ENCODE data around the gene STX4. TPM values are rescaled to one million over a fixed set of nuclear protein-coding genes. Genes with fewer than 3 reads are reported as not detected.

The STX4 gene
- total RNA-seq, 4 donors from 2014 or later: 50.8 to 163 (median 79.7) TPM

DNA sequence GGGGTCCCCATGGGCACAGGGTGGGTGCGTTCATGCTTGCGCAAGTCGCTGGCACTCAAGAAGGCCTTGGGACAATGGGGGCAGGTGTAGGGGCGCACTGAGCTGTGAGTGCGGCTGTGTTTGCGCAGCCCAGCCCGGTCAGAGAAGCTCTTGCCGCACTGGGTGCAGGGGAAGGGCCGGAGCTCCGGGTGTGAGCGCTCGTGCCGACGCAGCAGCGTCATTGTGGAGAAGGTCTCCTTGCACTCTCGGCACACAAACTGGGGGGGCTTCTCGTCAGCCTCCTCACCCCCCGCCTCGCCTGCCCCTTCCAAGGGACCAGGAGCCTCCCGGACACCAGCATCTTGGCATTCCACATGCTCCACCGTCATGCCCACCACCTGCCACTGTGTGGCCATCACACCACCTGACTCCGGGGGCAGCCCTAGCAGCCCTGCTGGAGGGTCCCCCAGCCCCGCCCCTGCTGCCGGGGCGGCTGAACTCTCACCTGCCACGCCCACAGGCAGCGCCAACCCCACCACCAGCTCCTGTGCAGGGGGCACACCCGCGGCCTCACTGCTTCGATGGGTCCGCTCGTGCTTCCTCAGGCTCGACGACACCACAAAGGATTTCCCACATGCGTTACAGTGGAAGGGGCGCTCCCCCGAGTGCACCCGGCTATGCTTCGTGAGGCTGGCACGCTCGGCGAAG, 27.9 kb downstream of the STX4 start:
- H3K36me3 ChIP-seq: peaks cover 0 to 15% (median 6%) of the 10 kb centered on the region in 4 donors
- no peak overlapping the region for H3K27ac ChIP-seq
- in situ Hi-C loops (cut with MboI; ENCODE audit: low pct_ligation_motif_present in 1 of 4, low pct_unique_long_range_greater_than_20kb in 1 of 4, low sequenced_read_pairs in 3 of 4): no loop called here
- DNase-seq: no peak
- intact Hi-C loops (cut with DNase I; ENCODE audit: low total_unique reads): no loop called here
- WGBS, 2 donors (ENCODE audit: low coverage in 1 of 2): 93 to 100% methylated on average over 4 to 36 of the region's 42 CpGs
- H3K4me3 ChIP-seq: no peak overlapping the region
- peaks cover 0 to 11% (median 4%) of the 10 kb centered on the region in 4 donors for H3K4me1 ChIP-seq
- no peaks in the 10 kb centered on the region for H3K27me3 ChIP-seq
- no peaks in the 10 kb centered on the region for H3K9me3 ChIP-seq
- no peak for TF ChIP-seq POLR2A (IDR thresholded peaks at IDR 0.05)
- TF ChIP-seq CTCF (IDR thresholded peaks at IDR 0.05): no peak
- no peak for TF ChIP-seq EP300 (IDR thresholded peaks at IDR 0.05; ENCODE audit: low read depth)
- no peak for TF ChIP-seq POLR2AphosphoS5 (IDR thresholded peaks at IDR 0.05)

DNA sequence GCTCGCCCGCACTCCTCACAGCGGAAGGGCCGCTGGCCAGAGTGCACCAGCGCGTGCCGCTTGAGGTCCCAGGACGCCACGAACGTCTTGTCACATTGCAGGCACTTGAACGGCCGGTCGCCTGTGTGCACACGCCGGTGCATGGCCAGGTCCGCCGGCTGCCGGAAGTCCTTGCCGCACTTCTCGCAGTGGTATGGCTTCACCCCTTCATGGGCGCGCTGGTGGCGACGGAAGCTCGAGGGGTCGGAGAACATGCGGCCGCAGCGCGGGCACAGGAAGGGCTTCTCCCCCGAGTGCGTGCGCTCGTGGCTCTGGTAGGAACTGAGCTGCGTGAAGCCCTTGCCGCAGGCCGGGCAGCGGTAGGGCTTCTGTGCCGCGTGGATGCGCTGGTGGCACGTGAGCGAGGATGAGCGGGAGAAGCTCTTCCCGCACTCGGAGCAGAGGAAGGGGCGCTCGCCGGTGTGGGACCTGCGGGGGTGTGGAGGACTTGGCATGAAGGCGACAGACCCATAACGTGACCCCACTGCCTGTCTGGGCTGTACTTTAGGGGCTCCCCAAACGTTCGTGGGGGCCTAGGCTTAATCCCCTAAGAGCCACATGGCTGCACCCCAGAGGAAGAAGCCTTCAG, 28.6 kb downstream of the STX4 start:
- in situ Hi-C loops (cut with MboI; ENCODE audit: low pct_ligation_motif_present in 1 of 4, low pct_unique_long_range_greater_than_20kb in 1 of 4, low sequenced_read_pairs in 3 of 4) (no loop called here), intact Hi-C loops (cut with DNase I; ENCODE audit: low total_unique reads) (no loop called here)
- Histone ChIP-seq H3K9me3 (no peaks in the 10 kb centered on the region), H3K4me3 (no peak overlapping the region), H3K27ac (no peak overlapping the region), H3K27me3 (no peaks in the 10 kb centered on the region), H3K4me1 (peaks cover 0 to 11% (median 4%) of the 10 kb centered on the region in 4 donors), H3K36me3 (peaks cover 0 to 15% (median 6%) of the 10 kb centered on the region in 4 donors)
- WGBS, 2 donors (ENCODE audit: low coverage in 1 of 2): 96% methylated on average over 45 of the region's 54 CpGs; no CpG with 5 or more reads in 1 of the 2 donors
- no peak for TF ChIP-seq POLR2A (IDR thresholded peaks at IDR 0.05)
- DNase-seq: no peak

GRCh38 chr16:31063495-31063842, 30.1 kb downstream of the STX4 start:
- Histone ChIP-seq H3K27ac (peak overlapping the region in 1 of 4 donors; percentile 66), H3K4me3 (no peak overlapping the region), H3K9me3 (no peaks in the 10 kb centered on the region), H3K36me3 (peaks cover 0 to 15% (median 6%) of the 10 kb centered on the region in 4 donors), H3K27me3 (no peaks in the 10 kb centered on the region), H3K4me1 (peaks cover 0 to 11% (median 4%) of the 10 kb centered on the region in 4 donors)
- 90 to 98% methylated on average over 2 to 9 of the region's 9 CpGs for WGBS, 2 donors (ENCODE audit: low coverage in 1 of 2)
- intact Hi-C loops (cut with DNase I; ENCODE audit: low total_unique reads) (no loop called here), in situ Hi-C loops (cut with MboI; ENCODE audit: low pct_ligation_motif_present in 1 of 4, low pct_unique_long_range_greater_than_20kb in 1 of 4, low sequenced_read_pairs in 3 of 4) (no loop called here)
- no peak for DNase-seq
- TF ChIP-seq EP300 (IDR thresholded peaks at IDR 0.05; ENCODE audit: low read depth): no peak
- TF ChIP-seq CTCF (IDR thresholded peaks at IDR 0.05): no peak
- TF ChIP-seq POLR2A (IDR thresholded peaks at IDR 0.05): no peak
- TF ChIP-seq POLR2AphosphoS5 (IDR thresholded peaks at IDR 0.05): no peak

DNA sequence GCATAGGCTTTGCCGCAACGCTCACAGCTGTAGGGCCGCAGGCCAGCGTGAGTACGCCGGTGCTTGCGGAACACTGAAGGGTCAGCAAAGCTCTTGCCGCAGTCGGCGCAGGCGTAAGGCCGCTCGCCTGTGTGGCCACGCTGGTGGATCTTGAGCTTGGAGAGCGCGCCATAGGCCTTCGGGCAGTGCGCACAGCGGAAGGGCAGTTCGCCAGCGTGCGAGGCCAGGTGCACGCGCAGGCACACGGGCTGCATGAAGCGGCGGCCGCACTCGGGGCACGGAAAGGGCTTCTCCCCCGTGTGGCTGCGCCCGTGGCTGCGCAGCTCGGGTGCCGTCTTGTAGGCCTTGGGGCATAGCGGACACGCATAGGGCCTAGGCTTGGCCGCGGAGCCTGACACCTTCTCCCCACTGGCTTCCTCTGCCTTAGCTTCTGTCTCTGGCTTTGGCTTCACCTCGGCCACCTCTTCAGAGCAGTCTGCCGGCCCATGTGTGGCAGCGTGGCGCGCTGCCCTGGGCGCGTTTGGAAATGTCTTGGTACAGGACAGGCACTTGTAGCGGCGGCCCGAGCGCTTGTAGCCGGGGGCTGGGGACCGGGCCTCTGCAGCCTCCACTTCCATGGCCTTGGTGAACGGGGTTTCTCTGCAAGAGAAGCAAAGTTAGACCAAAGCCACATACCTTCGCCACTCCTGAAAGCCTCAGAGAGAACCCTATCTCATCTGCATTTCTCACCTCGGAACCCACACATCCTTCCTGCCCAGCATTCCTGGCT, 30.7 kb downstream of the STX4 start:
- TF ChIP-seq POLR2A (IDR thresholded peaks at IDR 0.05) (no peak), POLR2AphosphoS5 (IDR thresholded peaks at IDR 0.05) (no peak), CTCF (IDR thresholded peaks at IDR 0.05) (no peak), EP300 (IDR thresholded peaks at IDR 0.05; ENCODE audit: low read depth) (no peak)
- H3K27me3 ChIP-seq: no peaks in the 10 kb centered on the region
- no peak for DNase-seq
- WGBS, 2 donors (ENCODE audit: low coverage in 1 of 2): 89 to 100% methylated on average over 1 to 37 of the region's 56 CpGs
- H3K36me3 ChIP-seq: peaks cover 0 to 15% (median 6%) of the 10 kb centered on the region in 4 donors
- H3K27ac ChIP-seq: peak overlapping the region; percentile 54 to 71 (median 61)
- no peaks in the 10 kb centered on the region for H3K9me3 ChIP-seq
- H3K4me3 ChIP-seq: no peak overlapping the region
- in situ Hi-C loops (cut with MboI; ENCODE audit: low pct_ligation_motif_present in 1 of 4, low pct_unique_long_range_greater_than_20kb in 1 of 4, low sequenced_read_pairs in 3 of 4): no loop called here
- H3K4me1 ChIP-seq: peaks cover 0 to 11% (median 4%) of the 10 kb centered on the region in 4 donors
- intact Hi-C loops (cut with DNase I; ENCODE audit: low total_unique reads): no loop called here
